ENCODE data around the gene CENPB. TPM values are rescaled to one million over a fixed set of nuclear protein-coding genes. Genes with fewer than 3 reads are reported as not detected.
"Not testable (repeated sequence)": the region's sequence is repeated elsewhere in the genome, so short reads cannot be mapped to it uniquely, and the experiment has no call there.

Gene CENPB
- 46.4 TPM for total RNA-seq

GRCh38 chr20:3786665-3787323 lies at the start of gene CENPB:
Gene CENPB (minus strand): TSS chr20:3786740. CDS start chr20:3786483, 257 bp downstream.
- no peaks in the 10 kb centered on the region for H3K27me3 ChIP-seq (ENCODE audit: control insufficient read depth in 3 of 3, insufficient read depth in 3 of 3, low read length in 3 of 3)
- no peaks in the 10 kb centered on the region for H3K9me3 ChIP-seq (ENCODE audit: control insufficient read depth in 3 of 3, low read length in 3 of 3)
- peaks cover 26 to 45% (median 30%) of the 10 kb centered on the region in 3 donors for H3K4me1 ChIP-seq (ENCODE audit: control insufficient read depth in 3 of 3, insufficient read depth in 3 of 3, low read length in 3 of 3)
- H3K9ac ChIP-seq (ENCODE audit: low read depth in 1 of 3, low read length in 3 of 3), result peak within 1 kb of the TSS; percentile 69 to 84 (median 74)
- peak within 1 kb of the TSS; percentile 81 to 88 (median 84) for H3K4me3 ChIP-seq (ENCODE audit: low read length in 3 of 3)
- H3K27ac ChIP-seq (ENCODE audit: low read depth, low read length), result peak within 1 kb of the TSS; percentile 52
- peaks cover 0 to 5% (median 5%) of the 10 kb centered on the region in 3 donors for H3K36me3 ChIP-seq (ENCODE audit: control insufficient read depth in 3 of 3, insufficient read depth in 3 of 3, low read length in 3 of 3)

DNA sequence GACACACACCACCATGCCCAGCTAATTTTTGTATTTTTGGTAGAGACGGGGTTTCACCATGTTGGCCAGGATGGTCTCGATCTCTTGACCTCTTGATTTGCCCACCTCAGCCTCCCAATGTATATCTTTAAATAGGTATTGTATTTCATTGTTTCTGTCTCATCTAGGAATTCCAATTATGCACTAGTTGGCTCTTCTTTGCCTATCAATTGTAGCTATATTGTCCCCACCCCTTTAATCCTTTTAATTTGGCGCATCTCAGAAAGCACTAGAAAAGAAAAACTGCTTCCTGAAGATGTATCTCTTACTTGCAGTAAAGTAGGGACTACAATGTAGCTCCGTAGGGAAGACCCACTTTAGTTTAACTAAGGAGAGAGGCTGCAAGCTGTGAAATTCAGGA lies 49.6 kb upstream of the CENPB start:
- no peaks in the 10 kb centered on the region for H3K27me3 ChIP-seq (ENCODE audit: control insufficient read depth in 3 of 3, insufficient read depth in 3 of 3, low read length in 3 of 3)
- H3K9ac ChIP-seq (ENCODE audit: low read depth in 1 of 3, low read length in 3 of 3), result no peak overlapping the region
- H3K4me3 ChIP-seq (ENCODE audit: low read length in 3 of 3), result no peak overlapping the region
- H3K36me3 ChIP-seq (ENCODE audit: control insufficient read depth in 3 of 3, insufficient read depth in 3 of 3, low read length in 3 of 3), result peaks cover 0 to 4% (median 3%) of the 10 kb centered on the region in 3 donors
- no peaks in the 10 kb centered on the region for H3K9me3 ChIP-seq (ENCODE audit: control insufficient read depth in 3 of 3, low read length in 3 of 3)
- H3K27ac ChIP-seq (ENCODE audit: low read depth, low read length), result no peak overlapping the region
- no peaks in the 10 kb centered on the region for H3K4me1 ChIP-seq (ENCODE audit: control insufficient read depth in 3 of 3, insufficient read depth in 3 of 3, low read length in 3 of 3)

- not testable (repeated sequence) for H3K9ac ChIP-seq (ENCODE audit: low read depth in 1 of 3, low read length in 3 of 3); H3K27me3 ChIP-seq (ENCODE audit: control insufficient read depth in 3 of 3, insufficient read depth in 3 of 3, low read length in 3 of 3); H3K27ac ChIP-seq (ENCODE audit: low read depth, low read length); H3K9me3 ChIP-seq (ENCODE audit: control insufficient read depth in 3 of 3, low read length in 3 of 3); H3K4me1 ChIP-seq (ENCODE audit: control insufficient read depth in 3 of 3, insufficient read depth in 3 of 3, low read length in 3 of 3); H3K4me3 ChIP-seq (ENCODE audit: low read length in 3 of 3)
- H3K36me3 ChIP-seq (ENCODE audit: control insufficient read depth in 3 of 3, insufficient read depth in 3 of 3, low read length in 3 of 3), result peaks cover 12 to 32% (median 29%) of the 10 kb centered on the region in 3 donors
These were observed 43.4 kb upstream of the CENPB start for GRCh38 chr20:3829891-3830290.

- Histone ChIP-seq H3K27me3 (ENCODE audit: control insufficient read depth in 3 of 3, insufficient read depth in 3 of 3, low read length in 3 of 3) (no peaks in the 10 kb centered on the region), H3K4me3 (ENCODE audit: low read length in 3 of 3) (no peak overlapping the region), H3K27ac (ENCODE audit: low read depth, low read length) (no peak overlapping the region), H3K9me3 (ENCODE audit: control insufficient read depth in 3 of 3, low read length in 3 of 3) (no peaks in the 10 kb centered on the region), H3K4me1 (ENCODE audit: control insufficient read depth in 3 of 3, insufficient read depth in 3 of 3, low read length in 3 of 3) (peaks cover 0 to 5% (median 0%) of the 10 kb centered on the region in 3 donors), H3K9ac (ENCODE audit: low read depth in 1 of 3, low read length in 3 of 3) (no peak overlapping the region), H3K36me3 (ENCODE audit: control insufficient read depth in 3 of 3, insufficient read depth in 3 of 3, low read length in 3 of 3) (peaks cover 20 to 41% (median 40%) of the 10 kb centered on the region in 3 donors)
These were observed 42.3 kb upstream of the CENPB start for GRCh38 chr20:3828798-3829197.

DNA sequence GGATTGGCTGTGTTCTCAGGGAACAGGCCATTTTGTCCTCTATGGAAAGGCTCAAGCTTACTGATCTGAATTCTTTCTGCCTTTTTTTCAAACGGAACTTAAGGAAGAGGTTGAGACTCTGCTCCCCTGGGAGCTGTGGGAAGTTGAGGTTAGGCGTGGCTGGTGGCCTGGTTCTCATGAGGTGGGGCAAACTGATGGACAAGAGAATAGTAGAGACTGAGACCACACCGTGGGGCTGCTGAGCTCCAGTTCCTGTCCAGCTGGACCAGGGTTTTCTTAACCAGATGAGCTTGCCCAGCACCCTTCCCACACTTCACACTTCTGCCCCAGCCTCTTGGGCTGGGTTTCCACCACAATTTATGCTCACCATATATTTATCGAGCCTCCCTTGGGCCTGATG lies 39.9 kb upstream of the CENPB start:
- H3K9ac ChIP-seq (ENCODE audit: low read depth in 1 of 3, low read length in 3 of 3), result no peak overlapping the region
- H3K36me3 ChIP-seq (ENCODE audit: control insufficient read depth in 3 of 3, insufficient read depth in 3 of 3, low read length in 3 of 3), result peaks cover 39 to 58% (median 58%) of the 10 kb centered on the region in 3 donors
- no peaks in the 10 kb centered on the region for H3K27me3 ChIP-seq (ENCODE audit: control insufficient read depth in 3 of 3, insufficient read depth in 3 of 3, low read length in 3 of 3)
- no peak overlapping the region for H3K4me3 ChIP-seq (ENCODE audit: low read length in 3 of 3)
- peaks cover 1 to 6% (median 2%) of the 10 kb centered on the region in 3 donors for H3K4me1 ChIP-seq (ENCODE audit: control insufficient read depth in 3 of 3, insufficient read depth in 3 of 3, low read length in 3 of 3)
- peaks cover 0 to 3% (median 0%) of the 10 kb centered on the region in 3 donors for H3K9me3 ChIP-seq (ENCODE audit: control insufficient read depth in 3 of 3, low read length in 3 of 3)
- H3K27ac ChIP-seq (ENCODE audit: low read depth, low read length), result no peak overlapping the region

DNA sequence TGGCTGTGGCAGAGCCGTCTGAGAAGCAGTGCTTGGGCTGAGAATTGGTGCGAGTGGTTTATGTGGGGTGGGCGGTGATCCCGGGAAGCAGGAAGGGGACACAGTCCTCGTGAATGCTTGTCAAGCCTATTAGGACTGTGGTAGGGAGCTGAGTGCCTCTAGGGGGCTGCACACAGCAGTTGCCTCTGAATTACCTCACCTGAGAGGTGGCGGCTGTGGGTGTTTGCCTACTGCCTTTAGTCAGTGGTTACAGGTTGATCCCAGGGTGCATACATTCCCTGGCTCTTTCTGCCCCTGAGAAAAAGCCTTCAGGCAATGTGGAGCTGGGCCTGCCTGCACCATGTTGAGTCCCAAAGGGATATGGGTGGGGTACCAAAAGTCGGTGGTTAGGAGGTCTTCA lies 39.0 kb upstream of the CENPB start:
- Histone ChIP-seq H3K36me3 (ENCODE audit: control insufficient read depth in 3 of 3, insufficient read depth in 3 of 3, low read length in 3 of 3) (peaks cover 39 to 58% (median 58%) of the 10 kb centered on the region in 3 donors), H3K9me3 (ENCODE audit: control insufficient read depth in 3 of 3, low read length in 3 of 3) (peaks cover 0 to 3% (median 0%) of the 10 kb centered on the region in 3 donors)

GRCh38 chr20:3823881-3824280 lies 37.3 kb upstream of the CENPB start:
- H3K36me3 ChIP-seq (ENCODE audit: control insufficient read depth in 3 of 3, insufficient read depth in 3 of 3, low read length in 3 of 3), result peaks cover 39 to 58% (median 58%) of the 10 kb centered on the region in 3 donors
- H3K27me3 ChIP-seq (ENCODE audit: control insufficient read depth in 3 of 3, insufficient read depth in 3 of 3, low read length in 3 of 3), result no peaks in the 10 kb centered on the region
- peaks cover 0 to 3% (median 0%) of the 10 kb centered on the region in 3 donors for H3K9me3 ChIP-seq (ENCODE audit: control insufficient read depth in 3 of 3, low read length in 3 of 3)
- H3K9ac ChIP-seq (ENCODE audit: low read depth in 1 of 3, low read length in 3 of 3), result no peak overlapping the region
- no peak overlapping the region for H3K27ac ChIP-seq (ENCODE audit: low read depth, low read length)
- peaks cover 11 to 19% (median 18%) of the 10 kb centered on the region in 3 donors for H3K4me1 ChIP-seq (ENCODE audit: control insufficient read depth in 3 of 3, insufficient read depth in 3 of 3, low read length in 3 of 3)
- H3K4me3 ChIP-seq (ENCODE audit: low read length in 3 of 3), result no peak overlapping the region

More for the DNA sequence above, 39.0 kb upstream of the CENPB start:
- H3K27ac ChIP-seq (ENCODE audit: low read depth, low read length), result no peak overlapping the region
- no peak overlapping the region for H3K9ac ChIP-seq (ENCODE audit: low read depth in 1 of 3, low read length in 3 of 3)
- H3K4me1 ChIP-seq (ENCODE audit: control insufficient read depth in 3 of 3, insufficient read depth in 3 of 3, low read length in 3 of 3), result peaks cover 4 to 9% (median 8%) of the 10 kb centered on the region in 3 donors
- no peaks in the 10 kb centered on the region for H3K27me3 ChIP-seq (ENCODE audit: control insufficient read depth in 3 of 3, insufficient read depth in 3 of 3, low read length in 3 of 3)
- H3K4me3 ChIP-seq (ENCODE audit: low read length in 3 of 3), result no peak overlapping the region

DNA sequence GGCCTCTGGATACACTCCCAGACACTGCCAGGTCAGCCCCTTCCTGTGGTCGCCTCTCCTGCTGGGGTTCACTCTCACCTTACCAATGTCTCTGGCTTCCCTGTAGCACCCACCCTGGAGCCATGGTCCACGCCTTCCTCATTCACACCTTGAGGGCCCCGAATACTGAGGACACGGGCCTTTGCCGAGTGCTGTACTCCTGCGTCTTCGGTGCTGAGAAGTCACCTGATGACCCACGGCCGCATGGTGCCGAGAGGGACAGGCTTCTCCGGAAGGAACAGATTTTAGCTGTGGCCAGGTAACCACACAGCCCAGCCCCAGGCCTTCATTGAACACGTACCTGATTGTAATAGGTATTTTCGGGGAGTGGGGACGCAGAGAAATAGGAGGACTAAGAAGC lies 35.5 kb upstream of the CENPB start:
- no peak overlapping the region for H3K4me3 ChIP-seq (ENCODE audit: low read length in 3 of 3)
- no peaks in the 10 kb centered on the region for H3K27me3 ChIP-seq (ENCODE audit: control insufficient read depth in 3 of 3, insufficient read depth in 3 of 3, low read length in 3 of 3)
- H3K4me1 ChIP-seq (ENCODE audit: control insufficient read depth in 3 of 3, insufficient read depth in 3 of 3, low read length in 3 of 3), result peaks cover 18 to 28% (median 25%) of the 10 kb centered on the region in 3 donors
- peaks cover 0 to 3% (median 0%) of the 10 kb centered on the region in 3 donors for H3K9me3 ChIP-seq (ENCODE audit: control insufficient read depth in 3 of 3, low read length in 3 of 3)
- no peak overlapping the region for H3K9ac ChIP-seq (ENCODE audit: low read depth in 1 of 3, low read length in 3 of 3)
- peaks cover 37 to 47% (median 44%) of the 10 kb centered on the region in 3 donors for H3K36me3 ChIP-seq (ENCODE audit: control insufficient read depth in 3 of 3, insufficient read depth in 3 of 3, low read length in 3 of 3)
- peak overlapping the region; percentile 99 for H3K27ac ChIP-seq (ENCODE audit: low read depth, low read length)

- Histone ChIP-seq H3K4me3 (ENCODE audit: low read length in 3 of 3) (peak overlapping the region; percentile 80 to 93 (median 88)), H3K9ac (ENCODE audit: low read depth in 1 of 3, low read length in 3 of 3) (peak overlapping the region; percentile 91 to 99 (median 94)), H3K4me1 (ENCODE audit: control insufficient read depth in 3 of 3, insufficient read depth in 3 of 3, low read length in 3 of 3) (peaks cover 18 to 25% (median 23%) of the 10 kb centered on the region in 3 donors), H3K27ac (ENCODE audit: low read depth, low read length) (peak overlapping the region; percentile 99), H3K9me3 (ENCODE audit: control insufficient read depth in 3 of 3, low read length in 3 of 3) (peaks cover 0 to 3% (median 0%) of the 10 kb centered on the region in 3 donors), H3K36me3 (ENCODE audit: control insufficient read depth in 3 of 3, insufficient read depth in 3 of 3, low read length in 3 of 3) (peaks cover 33 to 38% (median 35%) of the 10 kb centered on the region in 3 donors), H3K27me3 (ENCODE audit: control insufficient read depth in 3 of 3, insufficient read depth in 3 of 3, low read length in 3 of 3) (no peaks in the 10 kb centered on the region)
These were observed 34.6 kb upstream of the CENPB start for GRCh38 chr20:3820901-3821727.

Data from skeletal muscle tissue (tissue), 4 donors.